T-helper 22 cell (primary cell): Measurements from ENCODE around the gene TP53TG3E.
"Not testable (repeated sequence)": the region's sequence is repeated elsewhere in the genome, so short reads cannot be mapped to it uniquely, and the experiment has no call there.

Source experiments
- DNase-seq: peaks from one replicate; pipeline ENCODE4 v3.0.0-alpha.2; 2020; ENCODE audit warnings: low read depth

TP53TG3E gene

DNA sequence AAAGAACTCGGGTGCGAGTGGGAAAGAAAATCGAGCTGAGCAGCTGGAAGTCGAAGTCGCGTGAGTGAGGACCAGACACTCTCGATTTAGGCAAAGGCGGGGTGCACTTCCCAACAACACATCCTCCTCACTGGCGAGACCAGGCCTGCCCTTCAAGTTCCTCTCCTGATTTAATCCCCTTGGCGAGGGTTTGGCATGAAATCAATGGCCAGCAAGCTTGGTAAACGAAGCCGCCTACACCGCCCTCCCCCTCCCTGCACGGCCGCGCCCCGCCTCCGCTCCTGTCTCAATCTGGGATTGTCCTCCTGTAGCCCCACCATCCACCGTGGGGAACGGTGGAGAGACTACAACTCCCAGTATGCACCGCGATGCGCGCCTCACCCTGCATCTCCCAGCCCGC is at the start of gene TP53TG3E:
TP53TG3E (plus strand) TSS at position 301 of the 400 bp plus-strand sequence; CDS start at position 369, 68 bp downstream.
- DNase-seq: not testable (repeated sequence)

DNA sequence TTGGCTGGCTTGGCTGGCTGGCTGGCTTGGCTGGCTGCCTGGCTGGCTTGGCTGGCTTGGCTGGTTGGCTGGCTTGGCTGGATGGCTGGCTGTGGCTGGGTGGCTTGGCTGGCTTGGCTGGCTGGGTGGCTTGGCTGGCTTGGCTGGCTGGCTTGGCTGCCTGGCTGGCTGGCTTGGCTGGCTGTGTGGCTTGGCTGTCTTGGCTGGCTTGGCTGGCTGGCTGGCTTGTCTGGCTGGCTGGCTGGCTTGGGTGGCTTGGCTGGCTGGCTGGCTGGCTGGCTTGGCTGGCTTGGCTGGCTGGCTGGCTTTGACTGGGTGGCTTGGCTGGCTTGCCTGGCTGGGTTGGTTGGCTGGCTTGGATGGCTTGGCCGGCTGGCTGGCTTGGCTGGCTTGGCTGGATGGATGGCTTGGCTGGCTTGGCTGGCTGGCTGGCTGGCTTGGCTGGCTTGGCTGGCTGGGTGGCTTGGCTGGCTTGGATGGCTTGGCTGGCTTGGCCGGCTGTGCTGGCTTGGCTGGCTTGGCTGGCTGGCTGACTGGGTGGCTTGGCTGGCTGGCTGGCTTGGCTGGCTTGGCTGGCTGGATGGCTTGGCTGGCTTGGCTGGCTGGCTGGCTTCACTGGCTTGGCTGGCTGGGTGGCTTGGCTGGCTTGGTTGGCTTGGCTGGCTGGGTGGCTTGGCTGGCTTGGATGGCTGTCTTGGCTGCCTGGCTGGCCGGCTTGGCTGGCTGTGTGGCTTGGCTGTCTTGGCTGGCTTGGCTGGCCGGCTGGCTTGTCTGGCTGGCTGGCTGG is 32.3 kb downstream of the TP53TG3E start:
- DNase-seq: peak; percentile 18

DNA sequence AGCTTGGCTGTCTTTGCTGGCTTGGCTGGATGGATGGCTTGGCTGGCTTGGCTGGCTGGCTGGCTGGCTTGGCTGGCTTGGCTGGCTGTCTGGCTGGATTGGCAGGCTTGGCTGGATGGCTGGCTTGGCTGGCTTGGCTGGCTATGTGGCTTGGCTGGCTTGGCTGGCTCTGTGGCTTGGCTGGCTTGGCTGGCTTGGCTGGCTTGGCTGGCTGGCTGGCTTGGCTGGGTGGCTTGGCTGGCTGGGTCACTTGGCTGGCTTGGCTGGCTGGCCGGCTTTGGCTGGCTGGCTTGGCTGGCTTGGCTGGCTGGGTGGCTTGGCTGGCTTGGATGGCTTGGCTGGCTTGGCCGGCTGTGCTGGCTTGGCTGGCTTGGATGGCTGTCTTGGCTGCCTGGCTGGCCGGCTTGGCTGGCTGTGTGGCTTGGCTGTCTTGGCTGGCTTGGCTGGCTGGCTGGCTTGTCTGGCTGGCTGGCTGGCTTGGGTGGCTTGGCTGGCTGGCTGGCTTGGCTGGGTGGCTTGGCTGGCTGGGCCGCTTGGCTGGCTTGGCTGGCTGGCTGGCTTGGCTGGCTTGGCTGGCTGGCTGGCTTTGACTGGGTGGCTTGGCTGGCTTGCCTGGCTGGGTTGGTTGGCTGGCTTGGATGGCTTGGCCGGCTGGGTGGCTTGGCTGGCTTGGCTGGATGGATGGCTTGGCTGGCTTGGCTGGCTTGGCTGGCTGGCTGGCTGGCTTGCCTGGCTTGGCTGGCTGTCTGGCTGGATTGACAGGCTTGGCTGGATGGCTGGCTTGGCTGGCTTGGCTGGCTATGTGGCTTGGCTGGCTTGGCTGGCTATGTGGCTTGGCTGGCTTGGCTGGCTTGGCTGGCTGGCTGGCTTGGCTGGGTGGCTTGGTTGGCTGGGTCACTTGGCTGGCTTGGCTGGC is 33.8 kb downstream of the TP53TG3E start:
- DNase-seq: peak; percentile 8

DNA sequence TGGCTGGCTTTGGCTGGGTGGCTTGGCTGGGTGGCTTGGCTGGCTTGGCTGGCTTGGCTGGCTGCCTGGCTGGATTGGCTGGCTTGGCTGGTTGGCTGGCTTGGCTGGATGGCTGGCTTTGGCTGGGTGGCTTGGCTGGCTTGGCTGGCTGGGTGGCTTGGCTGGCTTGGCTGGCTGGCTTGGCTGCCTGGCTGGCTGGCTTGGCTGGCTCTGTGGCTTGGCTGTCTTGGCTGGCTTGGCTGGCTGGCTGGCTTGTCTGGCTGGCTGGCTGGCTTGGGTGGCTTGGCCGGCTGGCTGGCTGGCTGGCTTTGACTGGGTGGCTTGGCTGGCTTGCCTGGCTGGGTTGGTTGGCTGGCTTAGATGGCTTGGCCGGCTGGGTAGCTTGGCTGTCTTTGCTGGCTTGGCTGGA is 34.4 kb downstream of the TP53TG3E start:
- DNase-seq: not testable (repeated sequence)

DNA sequence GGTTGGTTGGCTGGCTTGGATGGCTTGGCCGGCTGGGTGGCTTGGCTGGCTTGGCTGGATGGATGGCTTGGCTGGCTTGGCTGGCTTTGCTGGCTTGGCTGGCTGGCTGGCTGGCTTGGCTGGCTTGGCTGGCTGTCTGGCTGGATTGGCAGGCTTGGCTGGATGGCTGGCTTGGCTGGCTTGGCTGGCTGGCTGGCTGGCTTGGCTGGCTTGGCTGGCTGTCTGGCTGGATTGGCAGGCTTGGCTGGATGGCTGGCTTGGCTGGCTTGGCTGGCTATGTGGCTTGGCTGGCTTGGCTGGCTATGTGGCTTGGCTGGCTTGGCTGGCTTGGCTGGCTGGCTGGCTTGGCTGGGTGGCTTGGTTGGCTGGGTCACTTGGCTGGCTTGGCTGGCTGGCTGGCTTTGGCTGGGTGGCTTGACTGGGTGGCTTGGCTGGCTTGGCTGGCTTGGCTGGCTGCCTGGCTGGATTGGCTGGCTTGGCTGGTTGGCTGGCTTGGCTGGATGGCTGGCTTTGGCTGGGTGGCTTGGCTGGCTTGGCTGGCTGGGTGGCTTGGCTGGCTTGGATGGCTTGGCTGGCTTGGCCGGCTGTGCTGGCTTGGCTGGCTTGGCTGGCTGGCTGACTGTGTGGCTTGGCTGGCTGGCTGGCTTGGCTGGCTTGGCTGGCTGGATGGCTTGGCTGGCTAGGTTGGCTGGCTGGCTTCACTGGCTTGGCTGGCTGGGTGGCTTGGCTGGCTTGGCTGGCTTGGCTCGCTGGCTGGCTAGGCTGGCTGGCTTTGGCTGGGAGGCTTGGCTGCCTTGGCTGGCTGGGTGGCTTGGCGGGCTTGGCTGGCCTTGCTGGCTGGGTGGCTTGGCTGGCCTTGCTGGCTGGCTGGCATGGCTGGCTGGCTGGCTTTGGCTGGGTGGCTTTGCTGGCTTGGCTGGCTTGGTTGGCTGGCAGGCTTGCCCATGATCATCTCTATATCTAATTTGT is 35.3 kb downstream of the TP53TG3E start:
- peak; percentile 8 for DNase-seq
